COLO668 (cell line): ENCODE data around the gene TSHZ1.
"Not testable (repeated sequence)": the region's sequence is repeated elsewhere in the genome, so short reads cannot be mapped to it uniquely, and the experiment has no call there.

Source experiments
- DNase-seq: peaks from one replicate; lab custom pipeline; 2025; ENCODE audit not compliant: unreplicated experiment; lab: John Stamatoyannopoulos, UW

The TSHZ1 gene

DNA sequence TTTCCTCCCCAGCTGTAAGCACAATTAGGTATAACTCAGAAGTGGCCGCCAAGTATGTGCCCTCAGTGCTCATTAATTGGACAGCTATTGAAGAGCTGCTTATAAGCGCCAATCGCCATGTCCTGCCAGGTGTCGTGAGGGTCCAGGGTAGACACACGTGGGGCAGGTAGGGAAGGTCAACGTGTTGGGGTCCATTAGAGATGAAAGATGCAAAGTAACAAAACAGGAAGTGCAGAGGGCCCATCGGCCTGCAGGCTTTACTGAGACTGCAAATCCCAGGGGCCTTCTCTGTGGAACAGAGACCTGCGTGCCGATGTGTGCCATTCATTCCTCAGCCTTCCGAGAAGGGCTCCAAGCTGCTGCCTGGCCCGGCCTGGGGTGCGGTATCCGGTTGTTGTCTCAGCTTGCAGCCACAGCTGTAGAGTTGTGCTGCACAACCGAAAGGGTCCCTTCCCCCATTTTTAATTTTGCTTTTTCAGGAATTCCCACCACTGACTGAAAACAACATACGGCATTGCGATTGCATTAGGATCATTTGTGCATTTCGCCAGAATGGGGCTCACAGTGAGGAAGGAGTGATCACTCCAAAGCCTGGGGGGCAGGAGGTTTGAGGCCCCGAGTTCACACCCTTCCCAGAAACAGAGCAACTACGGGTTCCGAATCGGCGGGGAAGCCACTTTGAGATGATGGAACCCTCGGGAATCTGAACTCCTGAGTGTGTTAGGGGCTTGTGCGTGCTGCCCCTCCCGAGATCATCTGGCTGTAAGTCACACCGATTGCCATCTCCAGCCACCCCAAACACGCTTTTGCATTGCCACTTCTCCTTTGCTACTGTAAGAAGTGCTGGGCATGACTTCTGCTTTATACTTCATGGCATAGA lies 94.3 kb downstream of the TSHZ1 start:
- DNase-seq: no peak

DNA sequence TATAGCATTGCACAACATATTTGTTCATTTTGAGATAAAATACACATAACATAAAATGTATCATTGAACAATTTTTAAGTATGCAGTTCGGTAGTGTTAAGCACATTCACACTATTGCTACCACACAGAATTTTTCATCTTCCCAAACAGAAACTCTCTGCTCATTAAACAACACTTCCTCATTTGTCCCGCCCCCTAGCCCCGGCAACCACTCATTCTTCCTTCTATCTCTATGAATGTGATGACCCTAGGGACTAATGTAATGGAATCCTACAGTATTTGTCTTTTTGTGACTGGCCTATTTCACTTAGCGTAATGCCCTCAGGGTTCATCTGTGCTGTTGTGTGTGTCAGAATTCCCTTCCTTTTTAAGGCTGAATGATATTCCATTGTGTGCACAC lies 95.4 kb downstream of the TSHZ1 start:
- DNase-seq: no peak

DNA sequence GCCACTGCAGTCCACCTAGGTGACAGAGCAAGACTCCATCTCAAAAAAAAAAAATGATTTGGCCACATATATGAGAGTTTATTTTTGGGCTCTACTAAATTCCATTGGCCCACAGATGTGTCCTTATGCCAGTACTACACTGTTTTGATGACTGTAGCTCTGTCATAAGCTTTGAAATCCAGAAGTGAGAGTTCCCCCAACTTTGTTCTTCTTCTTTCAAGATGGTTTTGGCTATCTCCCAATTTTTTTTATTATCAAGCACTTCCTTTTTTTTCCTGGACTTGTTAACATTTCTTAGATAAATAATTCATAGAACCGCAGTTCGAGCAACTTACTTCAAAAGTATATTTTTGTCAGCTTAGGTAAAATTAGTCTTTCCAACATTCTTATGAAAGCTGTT lies 96.9 kb downstream of the TSHZ1 start:
- no peak for DNase-seq

DNA sequence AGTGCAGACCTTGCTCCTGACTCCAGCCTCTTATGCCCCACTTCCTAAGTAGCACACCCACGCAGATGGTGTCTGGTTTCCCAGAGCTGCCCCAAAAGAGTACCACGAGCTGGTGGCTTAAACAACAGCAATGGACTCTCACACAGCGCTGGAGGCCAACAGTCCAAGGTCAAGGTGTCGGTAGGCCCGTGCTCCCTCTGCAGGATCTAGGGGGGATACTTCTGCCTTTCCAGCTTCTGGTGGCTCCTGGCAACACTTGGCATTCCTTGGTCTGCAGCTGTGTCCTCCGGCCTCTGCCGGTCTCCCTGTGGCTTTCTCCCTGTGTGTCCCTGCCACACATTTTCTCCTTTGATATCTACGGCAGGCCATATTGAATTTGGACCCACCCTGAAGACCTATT lies 99.0 kb downstream of the TSHZ1 start:
- no peak for DNase-seq

DNA sequence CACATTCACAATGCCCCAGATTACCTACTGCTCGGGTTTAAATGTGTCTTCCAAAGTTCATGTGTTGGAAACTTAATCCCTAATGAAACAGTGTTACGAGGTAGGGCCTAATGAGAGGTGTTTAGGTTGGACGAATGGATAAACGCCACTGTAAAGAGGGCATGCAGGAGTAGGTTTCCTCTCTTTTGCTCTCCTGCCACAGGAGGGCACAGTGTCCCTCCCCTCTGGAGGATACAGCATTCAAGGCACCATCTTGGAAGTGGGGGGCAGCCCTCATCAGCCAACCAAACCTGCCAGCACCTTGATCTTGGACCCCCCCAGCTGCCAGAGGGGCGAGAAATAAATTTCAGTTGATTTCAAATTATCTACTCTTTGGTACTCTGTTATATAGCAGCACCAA lies 103.5 kb downstream of the TSHZ1 start:
- DNase-seq: no peak

DNA sequence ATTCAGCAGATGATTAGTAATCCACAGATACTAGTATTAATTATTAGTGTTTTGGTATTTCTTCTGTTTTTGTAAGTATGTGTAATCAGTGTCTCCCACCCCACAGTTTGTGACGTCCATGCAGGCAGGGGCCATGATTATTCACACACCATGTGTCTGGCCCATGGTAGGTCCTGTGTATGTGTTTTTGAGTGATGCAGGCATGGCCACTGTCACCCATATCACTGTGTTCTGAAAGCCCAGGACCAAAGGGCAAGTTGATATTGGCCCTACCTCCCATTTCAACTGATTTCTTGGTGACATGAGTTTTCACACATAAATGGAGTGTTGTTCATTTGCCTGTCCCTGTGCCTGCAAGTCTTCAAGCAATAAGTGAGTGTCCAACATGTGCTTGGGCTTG lies 104.0 kb downstream of the TSHZ1 start:
- no peak for DNase-seq

DNA sequence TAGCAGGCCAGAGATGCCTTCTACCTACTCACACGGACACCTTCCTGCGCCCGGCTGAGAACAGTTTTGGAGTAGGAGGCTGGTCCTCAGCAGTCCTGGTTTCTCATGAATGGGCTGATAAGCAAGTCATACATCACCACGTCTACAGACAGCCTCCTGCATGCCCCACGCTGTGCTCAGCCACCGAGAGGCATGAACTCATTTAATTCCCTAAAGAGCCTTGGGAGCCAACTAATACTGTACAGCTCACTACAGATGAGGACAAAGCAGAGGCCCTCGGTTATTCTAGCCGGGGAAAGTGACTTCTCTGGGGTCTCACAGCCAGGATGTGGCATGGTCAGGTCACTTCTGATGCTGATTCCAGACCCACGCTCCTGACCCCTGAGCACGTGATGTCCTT lies 105.6 kb downstream of the TSHZ1 start:
- no peak for DNase-seq

DNA sequence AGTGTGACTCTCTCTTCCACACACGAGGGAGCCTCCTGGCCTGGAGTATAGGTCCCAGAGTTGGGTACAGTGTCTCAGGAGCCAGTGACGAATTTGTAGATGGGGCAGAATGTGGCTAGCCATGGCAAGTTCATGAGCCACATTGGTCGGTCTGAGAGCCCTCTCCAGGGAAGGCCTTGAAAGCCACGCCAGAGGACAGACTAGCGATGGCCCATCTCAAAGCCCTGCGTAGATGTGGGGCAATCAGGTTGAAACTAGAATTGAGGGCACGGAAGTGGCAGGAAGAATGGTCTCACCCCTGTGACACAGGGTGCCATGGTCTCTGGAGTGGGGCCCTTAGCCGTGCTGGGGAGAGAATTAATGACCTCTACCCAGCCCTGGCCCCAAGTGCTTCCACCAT lies 106.2 kb downstream of the TSHZ1 start:
- DNase-seq: no peak

DNA sequence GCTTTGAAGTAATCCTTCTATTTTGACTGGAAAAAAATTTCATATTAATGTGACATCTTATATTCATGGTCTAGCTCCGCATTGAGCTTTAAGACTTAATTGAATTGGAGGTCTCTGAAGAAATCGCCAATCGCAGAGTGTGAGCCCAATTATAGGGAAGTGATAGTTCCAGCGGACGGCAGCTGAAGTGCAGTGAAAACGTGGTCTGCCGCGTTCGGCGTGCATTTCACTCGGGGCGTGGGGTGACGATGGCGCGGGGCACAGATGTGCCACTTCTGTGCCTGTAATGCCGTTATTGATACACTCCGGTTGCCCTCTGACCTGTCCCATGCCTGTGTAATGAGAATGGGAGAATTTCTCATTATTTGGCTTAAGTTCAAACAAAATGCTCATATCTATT lies 106.7 kb downstream of the TSHZ1 start:
- no peak for DNase-seq

DNA sequence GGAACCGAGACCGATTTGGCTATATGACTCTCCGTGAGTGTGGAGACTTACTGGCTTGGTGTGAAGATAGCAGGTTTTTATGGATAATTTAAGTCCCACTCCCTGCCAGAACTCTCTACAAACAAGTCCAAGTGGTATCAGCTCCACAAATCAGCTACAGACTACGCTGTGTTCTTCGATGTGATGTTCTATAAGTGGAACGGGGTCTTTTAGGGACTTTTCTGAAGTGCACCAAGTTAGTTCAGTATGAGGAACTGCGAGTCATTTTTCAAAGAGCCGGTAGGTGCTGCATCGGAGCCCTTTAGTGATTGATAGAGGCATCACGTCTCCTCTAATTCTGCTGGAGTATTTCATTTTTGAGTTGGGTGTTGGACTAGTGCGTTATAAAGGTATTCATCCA lies 107.1 kb downstream of the TSHZ1 start:
- DNase-seq: no peak

DNA sequence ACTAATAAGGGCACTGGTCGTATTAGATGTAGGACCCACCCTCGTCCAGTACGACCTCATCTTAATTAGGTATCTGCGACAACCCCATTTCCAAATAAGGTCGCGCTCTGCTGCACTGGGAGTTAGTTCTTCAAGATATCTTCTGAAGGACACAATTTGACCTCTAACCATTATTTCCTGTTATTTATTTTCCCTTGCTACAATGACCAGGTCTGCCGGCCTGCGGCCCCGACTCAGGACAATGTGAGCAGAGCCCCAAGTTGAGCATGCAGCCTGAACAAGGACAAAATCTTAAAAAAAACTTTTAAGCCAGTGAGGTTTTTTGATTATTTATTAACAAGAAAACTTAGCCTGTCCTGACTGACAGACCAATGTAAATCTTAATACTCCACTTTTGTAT lies 109.3 kb downstream of the TSHZ1 start:
- DNase-seq: no peak

DNA sequence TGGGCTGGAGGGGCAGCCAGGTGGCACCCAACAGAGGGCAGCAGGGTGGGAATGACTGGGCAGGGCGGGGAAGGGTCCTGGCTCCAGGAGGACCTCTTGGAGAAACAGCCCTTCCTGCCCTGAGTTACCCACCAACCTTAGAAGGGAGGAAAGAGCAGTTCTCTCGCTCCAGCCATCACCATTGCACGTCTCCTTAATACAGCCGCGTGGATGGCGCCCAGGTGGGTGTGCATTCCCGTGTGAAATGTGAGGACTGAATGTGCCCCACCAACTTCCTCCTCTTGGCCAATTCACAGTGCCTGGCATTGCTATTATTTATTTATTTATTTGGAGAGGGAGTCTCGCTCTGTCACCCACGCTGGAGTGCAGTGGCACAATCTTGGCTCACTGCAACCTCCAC lies 109.9 kb downstream of the TSHZ1 start:
- no peak for DNase-seq

DNA sequence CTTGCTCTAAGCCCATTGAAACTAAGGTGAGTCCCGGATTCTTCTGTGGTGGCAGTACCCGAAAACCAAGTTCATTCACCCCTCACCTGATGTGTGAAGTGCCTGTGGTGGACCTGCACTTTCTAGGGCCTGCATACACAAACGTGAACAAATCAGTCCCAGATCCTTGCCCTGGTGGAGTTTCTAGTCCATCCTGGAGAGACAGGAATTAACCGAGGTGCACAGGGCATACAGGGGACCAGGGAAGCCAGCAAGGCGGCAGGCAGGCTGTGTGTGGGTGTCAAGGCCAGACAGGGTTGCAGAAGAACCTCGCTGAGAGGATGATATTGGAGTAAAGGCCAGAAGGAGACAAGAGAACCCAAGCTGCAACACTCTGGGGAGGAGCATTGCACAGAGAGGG lies 110.8 kb downstream of the TSHZ1 start:
- DNase-seq: no peak

DNA sequence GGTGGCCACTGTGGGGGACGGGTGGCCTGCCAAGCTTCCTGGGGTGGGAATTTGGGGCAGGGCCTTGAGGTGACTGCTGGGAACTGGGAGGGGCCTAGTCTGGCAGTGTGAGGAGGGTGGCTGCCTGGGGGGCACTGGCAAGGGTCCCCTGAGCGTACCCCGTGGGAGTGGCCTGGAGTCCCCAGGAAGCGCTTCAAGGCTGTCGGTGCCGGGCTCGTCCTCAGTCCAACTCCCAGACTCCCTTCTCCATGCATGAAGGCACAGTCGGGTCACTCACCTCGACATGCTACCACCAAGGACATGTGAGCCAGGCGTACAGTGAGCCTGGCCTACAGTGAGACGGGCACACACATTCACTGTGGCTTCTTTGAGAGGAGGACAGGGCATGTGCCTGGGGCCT lies 111.6 kb downstream of the TSHZ1 start:
- DNase-seq: no peak

DNA sequence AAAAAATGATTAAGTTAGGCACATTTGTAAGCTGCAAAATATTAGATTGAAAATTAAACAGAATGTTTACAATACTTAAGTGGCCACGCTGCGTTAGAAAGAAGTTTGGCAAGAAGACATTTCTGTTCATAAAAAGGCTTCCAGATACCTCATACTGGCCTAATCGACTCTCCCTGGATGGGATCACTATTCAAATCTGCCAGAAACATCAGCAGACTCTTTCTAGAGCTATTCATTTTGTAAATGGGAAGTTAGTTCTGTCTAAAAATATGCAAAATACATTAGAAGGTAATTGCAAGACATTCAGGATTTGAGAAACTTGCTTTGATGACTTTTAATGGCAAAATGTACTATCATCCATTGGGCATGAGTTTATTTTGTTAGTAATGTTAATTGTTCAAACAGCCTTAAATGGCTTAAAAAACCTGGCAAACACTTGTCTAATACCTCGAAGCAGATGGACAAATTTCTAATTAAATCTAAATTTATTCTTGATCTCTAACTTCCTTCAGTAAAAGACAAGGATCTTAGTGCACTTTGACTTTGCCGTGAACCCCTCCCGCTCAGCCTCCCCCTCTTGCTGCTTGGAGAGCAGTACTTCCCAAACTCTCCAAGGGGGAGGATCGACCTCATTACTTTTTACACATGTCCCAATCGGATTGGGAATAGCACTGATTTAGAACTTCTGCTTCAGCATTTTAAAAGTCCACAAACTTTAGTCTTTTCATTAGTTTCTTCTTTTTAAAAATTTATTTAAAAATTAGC lies 113.4 kb downstream of the TSHZ1 start:
- DNase-seq: no peak

DNA sequence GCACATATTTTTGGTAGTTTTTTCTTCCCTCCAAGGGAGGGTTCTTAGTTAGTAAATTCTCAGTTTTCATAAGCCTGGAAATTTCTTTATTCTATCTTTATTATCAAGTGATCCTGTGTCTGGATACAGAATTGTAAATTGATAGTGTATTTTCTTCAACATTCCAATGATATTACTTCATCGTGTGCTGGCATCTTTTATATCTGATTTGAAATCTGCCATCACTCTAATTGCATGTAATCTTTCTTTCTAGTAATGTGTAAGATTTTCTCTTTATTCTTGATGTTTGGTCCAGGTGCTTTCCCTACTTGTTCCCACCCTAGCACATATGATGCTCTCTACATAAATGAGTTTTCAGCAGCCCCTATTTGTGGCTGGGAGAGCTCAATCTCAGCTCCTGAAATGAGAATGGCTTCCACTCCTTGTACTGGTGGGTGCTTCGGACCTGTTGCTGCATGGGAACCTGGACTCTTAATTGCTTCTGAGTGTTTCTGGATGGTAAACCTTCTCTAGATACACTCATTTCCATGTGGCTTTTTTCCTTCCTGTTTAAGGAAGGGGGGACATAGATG lies 114.2 kb downstream of the TSHZ1 start:
- no peak for DNase-seq

DNA sequence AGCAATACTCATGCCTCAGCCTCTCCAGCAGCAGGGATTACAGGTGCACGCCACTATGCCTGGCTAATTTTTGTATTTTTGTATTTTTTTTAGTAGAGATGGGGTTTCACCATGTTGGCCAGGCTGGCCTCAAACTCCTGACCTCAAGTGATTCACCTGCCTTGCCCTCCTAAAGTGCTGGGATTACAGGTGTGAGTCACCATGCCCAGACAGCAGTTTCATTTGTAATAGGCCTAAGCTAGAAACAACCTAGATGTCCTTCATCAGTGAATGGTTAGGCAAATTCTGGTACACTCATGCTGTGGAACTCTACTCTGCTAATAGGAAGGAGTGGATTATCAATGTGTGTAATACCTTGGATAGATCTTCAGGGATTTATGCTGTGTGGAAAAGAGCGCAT lies 119.2 kb downstream of the TSHZ1 start:
- DNase-seq: not testable (repeated sequence)

DNA sequence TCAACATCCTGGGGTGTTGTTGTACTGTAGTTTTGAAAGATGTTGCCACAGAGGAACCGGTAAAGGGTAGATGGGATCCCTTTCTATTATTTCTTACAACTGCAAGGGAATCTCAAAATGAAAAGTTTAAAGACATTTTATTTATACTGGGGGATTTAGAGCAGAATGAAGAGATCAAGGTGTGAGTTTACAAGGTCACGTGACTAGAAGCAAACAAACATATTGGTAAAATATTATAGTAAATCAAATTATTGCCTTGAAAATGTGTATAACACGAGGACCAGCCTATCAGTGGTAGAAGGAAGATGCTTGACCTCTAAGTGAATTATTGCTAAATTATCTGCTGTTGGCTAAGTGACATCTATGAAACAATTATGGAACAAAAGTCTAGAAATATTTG lies 119.7 kb downstream of the TSHZ1 start:
- DNase-seq: no peak

DNA sequence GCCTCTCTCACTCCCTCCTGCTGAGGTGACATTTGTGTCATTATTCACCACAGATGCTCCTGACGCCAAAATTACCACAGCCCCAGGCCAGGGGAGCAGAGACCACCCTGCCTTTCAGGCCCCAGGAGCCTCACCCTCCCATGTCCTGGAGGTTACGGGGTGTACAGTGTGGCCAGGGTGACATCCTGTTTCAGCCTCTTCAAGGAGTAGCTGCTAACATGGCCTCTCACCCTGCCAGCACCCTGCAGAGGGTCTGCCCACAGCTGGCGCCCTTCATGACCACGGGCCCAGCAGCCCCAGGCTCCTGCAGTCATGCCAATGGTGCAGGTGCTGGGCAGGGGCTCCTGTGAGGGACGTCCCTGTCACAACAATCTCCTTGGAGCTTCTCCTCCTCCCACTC lies 124.3 kb downstream of the TSHZ1 start:
- no peak for DNase-seq

DNA sequence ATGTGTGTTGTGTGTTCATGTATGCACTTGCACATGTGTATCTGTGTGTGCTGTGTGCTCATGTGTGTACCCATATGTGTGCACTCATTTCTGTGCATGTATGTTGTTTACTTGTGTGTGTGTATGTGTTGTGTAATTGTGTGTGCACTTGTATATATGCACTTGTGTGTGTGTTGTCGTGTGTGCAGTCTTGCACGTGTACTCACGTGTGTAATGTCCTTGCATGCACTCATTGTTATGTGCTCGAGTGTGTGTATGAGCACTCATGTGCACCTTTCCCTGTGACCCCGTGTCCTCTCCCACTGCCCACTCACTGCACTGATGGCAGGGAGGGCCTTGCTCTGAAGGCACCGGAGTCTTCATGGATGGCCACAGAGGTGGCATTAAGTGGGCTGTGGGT lies 124.9 kb downstream of the TSHZ1 start:
- DNase-seq: no peak

DNA sequence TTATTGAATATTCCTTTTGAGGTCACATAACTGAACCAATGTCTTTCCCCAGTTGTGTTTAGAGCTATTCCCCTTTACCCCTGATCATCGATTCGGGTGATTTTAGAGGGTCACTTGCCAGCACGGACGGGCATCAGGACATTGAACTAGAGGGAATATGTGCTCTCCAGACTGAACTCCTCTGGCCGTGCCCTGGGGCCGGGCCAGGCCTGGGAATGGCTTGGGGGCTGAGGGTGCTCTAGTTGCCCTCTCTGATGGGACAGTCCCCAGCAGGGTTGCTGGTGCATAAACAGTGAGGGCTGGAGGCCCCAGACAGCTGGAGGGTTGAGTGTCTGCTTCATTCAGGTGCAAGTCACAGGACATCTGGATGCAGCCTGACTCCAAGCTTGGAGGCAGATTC lies 126.2 kb downstream of the TSHZ1 start:
- no peak for DNase-seq

DNA sequence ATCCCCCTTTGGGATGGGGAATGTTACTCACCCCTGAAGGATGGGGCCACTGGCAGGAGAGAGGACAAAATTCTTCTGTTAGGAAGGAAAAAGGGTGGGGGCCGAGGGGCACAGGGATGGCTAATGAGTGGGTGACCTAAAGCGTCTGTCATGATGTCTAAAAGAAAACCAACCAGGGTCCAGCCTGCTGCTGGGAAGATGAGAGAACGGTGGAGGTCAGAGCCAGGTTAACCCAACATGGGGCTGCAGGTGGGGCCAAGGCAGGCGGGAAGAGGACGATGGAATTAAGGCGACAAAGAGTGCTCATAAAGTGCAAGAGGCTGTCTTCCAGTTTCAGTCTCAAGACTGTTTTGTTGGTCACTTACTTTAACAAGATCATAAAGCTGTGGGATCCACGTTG lies 126.8 kb downstream of the TSHZ1 start:
- DNase-seq: no peak
